ENCODE results near the gene PSENEN.
"Not testable (repeated sequence)": the region's sequence is repeated elsewhere in the genome, so short reads cannot be mapped to it uniquely, and the experiment has no call there.

Gene PSENEN

GRCh38 chr19:35767288-35768081 is 22.0 kb downstream of the PSENEN start:
- Mint-ChIP-seq H3K4me3 (no peak overlapping the region), H3K36me3 (ENCODE audit: insufficient read depth) (peaks cover 16% of the 10 kb centered on the region), H3K4me1 (no peaks in the 10 kb centered on the region), H3K9me3 (no peaks in the 10 kb centered on the region), H3K27ac (ENCODE audit: low read depth) (no peak overlapping the region), H3K27me3 (no peaks in the 10 kb centered on the region)
- DNase-seq (ENCODE audit: low spot score in 2 of 2) = no peak
- no peak for ATAC-seq (replicated peaks; ENCODE audit: extremely low read depth, poor library complexity, severe bottlenecking)

GRCh38 chr19:35768082-35768421 is 22.6 kb downstream of the PSENEN start:
- ATAC-seq (replicated peaks; ENCODE audit: extremely low read depth, poor library complexity, severe bottlenecking) (no peak), DNase-seq (ENCODE audit: low spot score in 2 of 2) (no peak)
- no peak overlapping the region for H3K4me3 Mint-ChIP-seq
- H3K4me1 Mint-ChIP-seq = no peaks in the 10 kb centered on the region
- peaks cover 13% of the 10 kb centered on the region for H3K36me3 Mint-ChIP-seq (ENCODE audit: insufficient read depth)
- H3K27ac Mint-ChIP-seq (ENCODE audit: low read depth) = no peak overlapping the region
- H3K9me3 Mint-ChIP-seq = no peaks in the 10 kb centered on the region
- H3K27me3 Mint-ChIP-seq = no peaks in the 10 kb centered on the region

- not testable (repeated sequence) for H3K27me3 Mint-ChIP-seq; H3K27ac Mint-ChIP-seq (ENCODE audit: low read depth); H3K4me3 Mint-ChIP-seq; DNase-seq (ENCODE audit: low spot score in 2 of 2); ATAC-seq (replicated peaks; ENCODE audit: extremely low read depth, poor library complexity, severe bottlenecking); H3K9me3 Mint-ChIP-seq; H3K36me3 Mint-ChIP-seq (ENCODE audit: insufficient read depth)
- H3K4me1 Mint-ChIP-seq = peaks cover 25% of the 10 kb centered on the region
Observed at GRCh38 chr19:35772362-35772761, 26.9 kb downstream of the PSENEN start.

GRCh38 chr19:35773020-35773806 is 27.8 kb downstream of the PSENEN start:
- ATAC-seq (replicated peaks; ENCODE audit: extremely low read depth, poor library complexity, severe bottlenecking) (no peak), DNase-seq (ENCODE audit: low spot score in 2 of 2) (no peak)
- Mint-ChIP-seq H3K9me3 (no peaks in the 10 kb centered on the region), H3K27me3 (no peaks in the 10 kb centered on the region), H3K27ac (ENCODE audit: low read depth) (no peak overlapping the region), H3K4me3 (no peak overlapping the region), H3K36me3 (ENCODE audit: insufficient read depth) (peaks cover 3% of the 10 kb centered on the region), H3K4me1 (peaks cover 25% of the 10 kb centered on the region)

- Mint-ChIP-seq H3K4me3 (peak overlapping the region; percentile 75), H3K4me1 (peaks cover 25% of the 10 kb centered on the region), H3K27ac (ENCODE audit: low read depth) (peak overlapping the region; percentile 80), H3K9me3 (no peaks in the 10 kb centered on the region), H3K36me3 (ENCODE audit: insufficient read depth) (peaks cover 4% of the 10 kb centered on the region), H3K27me3 (no peaks in the 10 kb centered on the region)
- ATAC-seq (replicated peaks; ENCODE audit: extremely low read depth, poor library complexity, severe bottlenecking) (no peak), DNase-seq (ENCODE audit: low spot score in 2 of 2) (no peak)
Observed at GRCh38 chr19:35774274-35775045, 29.0 kb downstream of the PSENEN start.

- Mint-ChIP-seq H3K27ac (ENCODE audit: low read depth) (peak overlapping the region; percentile 80), H3K36me3 (ENCODE audit: insufficient read depth) (peaks cover 4% of the 10 kb centered on the region), H3K4me1 (peaks cover 25% of the 10 kb centered on the region), H3K27me3 (no peaks in the 10 kb centered on the region), H3K4me3 (peak overlapping the region; percentile 75), H3K9me3 (no peaks in the 10 kb centered on the region)
- no peak for ATAC-seq (replicated peaks; ENCODE audit: extremely low read depth, poor library complexity, severe bottlenecking)
- DNase-seq (ENCODE audit: low spot score in 2 of 2) = no peak
Observed at GRCh38 chr19:35775046-35775297, 29.5 kb downstream of the PSENEN start.

GRCh38 chr19:35775298-35776101 is 30.0 kb downstream of the PSENEN start, which contains the start of gene ARHGAP33:
Gene ARHGAP33, plus strand, starts transcription at chr19:35775564. Its CDS starts 95 bp downstream, at chr19:35775659.
- peak within 1 kb of the TSS; percentile 75 for H3K4me3 Mint-ChIP-seq
- H3K4me1 Mint-ChIP-seq = peaks cover 25% of the 10 kb centered on the region
- no peaks in the 10 kb centered on the region for H3K9me3 Mint-ChIP-seq
- peak; percentile 93 for ATAC-seq (replicated peaks; ENCODE audit: extremely low read depth, poor library complexity, severe bottlenecking)
- H3K36me3 Mint-ChIP-seq (ENCODE audit: insufficient read depth) = peaks cover 4% of the 10 kb centered on the region
- no peaks in the 10 kb centered on the region for H3K27me3 Mint-ChIP-seq
- DNase-seq (ENCODE audit: low spot score in 2 of 2) = peak; percentile 96 to 98
- H3K27ac Mint-ChIP-seq (ENCODE audit: low read depth) = peak within 1 kb of the TSS; percentile 80

GRCh38 chr19:35776102-35776788 is 30.8 kb downstream of the PSENEN start:
- peak overlapping the region; percentile 75 for H3K4me3 Mint-ChIP-seq
- peaks cover 25% of the 10 kb centered on the region for H3K4me1 Mint-ChIP-seq
- DNase-seq (ENCODE audit: low spot score in 2 of 2) = no peak
- H3K36me3 Mint-ChIP-seq (ENCODE audit: insufficient read depth) = peaks cover 4% of the 10 kb centered on the region
- H3K9me3 Mint-ChIP-seq = no peaks in the 10 kb centered on the region
- ATAC-seq (replicated peaks; ENCODE audit: extremely low read depth, poor library complexity, severe bottlenecking) = no peak
- no peaks in the 10 kb centered on the region for H3K27me3 Mint-ChIP-seq
- H3K27ac Mint-ChIP-seq (ENCODE audit: low read depth) = no peak overlapping the region

GRCh38 chr19:35777086-35777841 is 31.8 kb downstream of the PSENEN start:
- peaks cover 4% of the 10 kb centered on the region for H3K36me3 Mint-ChIP-seq (ENCODE audit: insufficient read depth)
- no peak for DNase-seq (ENCODE audit: low spot score in 2 of 2)
- H3K27me3 Mint-ChIP-seq = no peaks in the 10 kb centered on the region
- peaks cover 25% of the 10 kb centered on the region for H3K4me1 Mint-ChIP-seq
- no peaks in the 10 kb centered on the region for H3K9me3 Mint-ChIP-seq
- no peak overlapping the region for H3K27ac Mint-ChIP-seq (ENCODE audit: low read depth)
- ATAC-seq (replicated peaks; ENCODE audit: extremely low read depth, poor library complexity, severe bottlenecking) = no peak
- no peak overlapping the region for H3K4me3 Mint-ChIP-seq

GRCh38 chr19:35777961-35778360 is 32.5 kb downstream of the PSENEN start:
- no peaks in the 10 kb centered on the region for H3K27me3 Mint-ChIP-seq
- peaks cover 26% of the 10 kb centered on the region for H3K4me1 Mint-ChIP-seq
- no peak overlapping the region for H3K27ac Mint-ChIP-seq (ENCODE audit: low read depth)
- H3K36me3 Mint-ChIP-seq (ENCODE audit: insufficient read depth) = peaks cover 4% of the 10 kb centered on the region
- ATAC-seq (replicated peaks; ENCODE audit: extremely low read depth, poor library complexity, severe bottlenecking) = no peak
- H3K9me3 Mint-ChIP-seq = no peaks in the 10 kb centered on the region
- no peak overlapping the region for H3K4me3 Mint-ChIP-seq
- no peak for DNase-seq (ENCODE audit: low spot score in 2 of 2)

- Mint-ChIP-seq H3K9me3 (no peaks in the 10 kb centered on the region), H3K36me3 (ENCODE audit: insufficient read depth) (peaks cover 5% of the 10 kb centered on the region), H3K4me1 (peaks cover 34% of the 10 kb centered on the region), H3K4me3 (no peak overlapping the region), H3K27me3 (no peaks in the 10 kb centered on the region), H3K27ac (ENCODE audit: low read depth) (no peak overlapping the region)
- DNase-seq (ENCODE audit: low spot score in 2 of 2) = no peak
- ATAC-seq (replicated peaks; ENCODE audit: extremely low read depth, poor library complexity, severe bottlenecking) = no peak
Observed at GRCh38 chr19:35779033-35779432, 33.6 kb downstream of the PSENEN start.

All from central memory CD8-positive, alpha-beta T cell (primary cell).